Neural cell (in vitro differentiated cells): ENCODE results near the gene MCTP2. TPM values are rescaled to one million over a fixed set of nuclear protein-coding genes. Genes with fewer than 3 reads are reported as not detected.
"Not testable (repeated sequence)": the region's sequence is repeated elsewhere in the genome, so short reads cannot be mapped to it uniquely, and the experiment has no call there.

Experiments used
- H2AFZ ChIP-seq: fragments of 200-600, 300-800 bp; sonication (generic), shearing (Covaris generic); 2 replicates; pipeline ENCODE4 v1.6.0; 2014; ENCODE audit warnings: low read depth, mild to moderate bottlenecking, antibody characterized with exemption, low read length, moderate library complexity
- H3F3A ChIP-seq: fragments of 200-600 bp; shearing (Covaris generic); 2 replicates; pipeline ENCODE4 v1.6.1; 2016; ENCODE audit warnings: mild to moderate bottlenecking, moderate library complexity, mixed read lengths, antibody characterized with exemption, low read length; ENCODE audit not compliant: insufficient read depth, poor library complexity, severe bottlenecking
- H3K27ac ChIP-seq: fragments of 200-600, 300-800 bp; sonication (generic), shearing (Covaris generic); 2 replicates; pipeline ENCODE4 v1.5.1; 2014; ENCODE audit warnings: mild to moderate bottlenecking, low read length, moderate library complexity
- H3K27me3 ChIP-seq: fragments of 300-800, 200-600 bp; sonication (generic), shearing (Covaris generic); 2 replicates; pipeline ENCODE4 v1.6.0; 2014; ENCODE audit warnings: mild to moderate bottlenecking, low read depth, low read length, moderate library complexity; ENCODE audit not compliant: insufficient read depth
- H3K36me3 ChIP-seq: fragments of 300-800, 200-600 bp; sonication (generic), shearing (Covaris generic); 2 replicates; pipeline ENCODE4 v1.5.1; 2014; ENCODE audit warnings: mild to moderate bottlenecking, antibody characterized with exemption, low read length, moderate library complexity; ENCODE audit not compliant: insufficient read depth
- H3K4me2 ChIP-seq: fragments of 300-800, 200-600 bp; sonication (generic), shearing (Covaris generic); 2 replicates; pipeline ENCODE4 v1.6.0; 2014; ENCODE audit warnings: mild to moderate bottlenecking, low read length
- H3K4me3 ChIP-seq: fragments of 300-800, 200-600 bp; sonication (generic), shearing (Covaris generic); 2 replicates; pipeline ENCODE4 v1.5.1; 2014; ENCODE audit warnings: mild to moderate bottlenecking, low read length, moderate library complexity
- H3K79me2 ChIP-seq: fragments of 200-600 bp; shearing (Covaris generic); replicated peaks from 2 replicates; pipeline ENCODE4 v1.6.0; 2014; ENCODE audit warnings: mild to moderate bottlenecking, low read length, moderate library complexity; ENCODE audit not compliant: insufficient read depth
- H3K9ac ChIP-seq: fragments of 300-800, 200-600 bp; sonication (generic), shearing (Covaris generic); 2 replicates; pipeline ENCODE4 v1.6.1; 2016; ENCODE audit warnings: mild to moderate bottlenecking, low read length, mixed read lengths
- H3K9me2 ChIP-seq: fragments of 200-600 bp; shearing (Covaris generic); 2 replicates; pipeline ENCODE4 v1.6.1; 2016; ENCODE audit warnings: mild to moderate bottlenecking, low read length, mixed read lengths; ENCODE audit not compliant: insufficient read depth
- H3K9me3 ChIP-seq: fragments of 200-600, 300-800 bp; sonication (generic), shearing (Covaris generic); 2 replicates; pipeline ENCODE4 v1.6.1; 2016; ENCODE audit warnings: mild to moderate bottlenecking, mixed run types, low read length, moderate library complexity, mixed read lengths
- H4K20me1 ChIP-seq: fragments of 200-600 bp; shearing (Covaris generic); 2 replicates; pipeline ENCODE4 v1.6.1; 2016; ENCODE audit warnings: mild to moderate bottlenecking, mixed run types; ENCODE audit not compliant: insufficient read depth
- EP300 ChIP-seq: fragments of 450-650 bp; conservative IDR thresholded peaks from 2 replicates; pipeline ENCODE4 v1.6.1; 2014; ENCODE audit warnings: antibody characterized with exemption, mild to moderate bottlenecking, moderate library complexity; ENCODE audit not compliant: poor library complexity, severe bottlenecking
- EZH2 ChIP-seq: fragments of 200-600, 300-800 bp; shearing (Covaris generic), sonication (generic); IDR thresholded peaks from 2 replicates; pipeline ENCODE4 v1.6.1; 2014; ENCODE audit warnings: antibody characterized with exemption, low read length, borderline replicate concordance, mild to moderate bottlenecking; ENCODE audit not compliant: insufficient read depth, poor library complexity, severe bottlenecking
- MXI1 ChIP-seq: fragments of 450-650 bp; conservative IDR thresholded peaks from 2 replicates; pipeline ENCODE4 v1.6.1; 2014; ENCODE audit warnings: antibody characterized with exemption, mild to moderate bottlenecking; ENCODE audit not compliant: poor library complexity, severe bottlenecking
- POLR2AphosphoS5 ChIP-seq: IDR thresholded peaks from 2 replicates; pipeline ENCODE4 v1.6.1; 2012
- RAD21 ChIP-seq: fragments of 450-650 bp; conservative IDR thresholded peaks from 2 replicates; pipeline ENCODE4 v1.6.1; 2014; ENCODE audit warnings: antibody characterized with exemption, mild to moderate bottlenecking, moderate library complexity
- SMC3 ChIP-seq: fragments of 450-650 bp; conservative IDR thresholded peaks from 2 replicates; pipeline ENCODE4 v1.6.1; 2014; ENCODE audit warnings: antibody characterized with exemption, mild to moderate bottlenecking, moderate library complexity; ENCODE audit not compliant: poor library complexity
- TAF1 ChIP-seq: IDR thresholded peaks from 2 replicates; pipeline ENCODE4 v1.6.1; 2012; ENCODE audit warnings: low read depth
- polyA plus RNA-seq: library from polyadenylated mRNA; depleted of rRNA; stranded (reverse); fragments of >200 nt; gene quantifications from 2 replicates; pipeline ENCODE4 v1.2.3, GENCODE V29; 2014
- TF ChIP-seq, protein P1 (sequence below): fragments of 450-650 bp; IDR thresholded peaks from 2 replicates; pipeline ENCODE4 v1.5.1; 2014; ENCODE audit warnings: antibody characterized with exemption, mild to moderate bottlenecking, moderate library complexity; ENCODE audit not compliant: poor library complexity, severe bottlenecking
- TF ChIP-seq, protein P2 (sequence below): IDR thresholded peaks from 2 replicates; pipeline ENCODE4 v1.6.1; 2012; ENCODE audit warnings: borderline replicate concordance

Gene MCTP2
- polyA plus RNA-seq, 1 donor from 2014 or later, result not detected

DNA sequence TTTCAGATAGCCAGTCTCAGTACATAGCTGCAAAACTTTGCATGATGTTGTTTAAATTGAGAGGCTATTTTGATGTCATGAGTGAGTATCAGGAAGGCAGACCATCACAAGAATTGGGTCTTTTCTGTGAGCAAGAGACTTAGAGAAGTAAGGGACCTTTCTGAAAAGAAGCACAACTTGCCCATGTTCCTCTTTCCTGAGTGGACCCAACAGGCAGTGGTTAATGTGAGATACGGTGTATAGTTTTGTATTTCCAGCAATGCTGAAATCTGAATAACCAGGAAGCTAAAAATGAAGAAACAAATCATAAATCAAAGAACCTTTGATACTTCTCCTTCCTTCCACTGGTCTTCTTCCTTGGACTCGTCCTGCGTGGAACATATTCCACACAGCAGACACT lies 25.1 kb downstream of the MCTP2 start:
- Histone ChIP-seq H4K20me1 (no peaks in the 10 kb centered on the region), H3K4me2 (no peak overlapping the region)

DNA sequence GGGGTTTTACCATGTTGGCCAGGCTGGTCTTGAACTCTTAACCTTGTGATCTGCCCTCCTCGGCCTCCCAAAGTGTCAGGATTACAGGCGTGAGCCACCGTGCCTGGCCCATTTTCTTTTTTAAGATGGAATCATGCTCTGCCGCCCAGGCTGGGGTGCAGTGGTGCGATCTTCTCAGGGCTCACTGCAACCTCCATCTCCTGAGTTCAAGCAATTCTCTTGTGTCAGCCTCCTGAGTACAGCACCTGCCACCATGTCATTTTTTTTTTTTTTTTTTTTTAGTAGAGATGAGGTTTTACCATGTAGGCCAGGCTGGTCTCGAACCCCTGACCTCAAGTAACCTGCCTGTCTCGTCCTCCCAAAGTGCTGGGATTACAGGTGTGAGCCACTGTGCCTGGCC lies 26.4 kb downstream of the MCTP2 start:
- not testable (repeated sequence) for H3K79me2 ChIP-seq, H3K27me3 ChIP-seq, H3K4me3 ChIP-seq, H3F3A ChIP-seq, H3K9me2 ChIP-seq, H2AFZ ChIP-seq, H4K20me1 ChIP-seq, H3K9me3 ChIP-seq, H3K4me2 ChIP-seq, H3K9ac ChIP-seq, H3K36me3 ChIP-seq, H3K27ac ChIP-seq

More for the DNA sequence above, 25.1 kb downstream of the MCTP2 start:
- no peaks in the 10 kb centered on the region for H3K9me2 ChIP-seq
- no peak overlapping the region for H3K27ac ChIP-seq
- no peak overlapping the region for H2AFZ ChIP-seq
- no peaks in the 10 kb centered on the region for H3K36me3 ChIP-seq
- H3F3A ChIP-seq, result no peaks in the 10 kb centered on the region
- no peaks in the 10 kb centered on the region for H3K27me3 ChIP-seq
- H3K4me3 ChIP-seq, result no peak overlapping the region
- H3K79me2 ChIP-seq, result no peaks in the 10 kb centered on the region
- no peak overlapping the region for H3K9ac ChIP-seq
- H3K9me3 ChIP-seq, result no peaks in the 10 kb centered on the region
- no peak for TF ChIP-seq TAF1
- no peak for TF ChIP-seq EZH2
- TF ChIP-seq, protein P1, sequence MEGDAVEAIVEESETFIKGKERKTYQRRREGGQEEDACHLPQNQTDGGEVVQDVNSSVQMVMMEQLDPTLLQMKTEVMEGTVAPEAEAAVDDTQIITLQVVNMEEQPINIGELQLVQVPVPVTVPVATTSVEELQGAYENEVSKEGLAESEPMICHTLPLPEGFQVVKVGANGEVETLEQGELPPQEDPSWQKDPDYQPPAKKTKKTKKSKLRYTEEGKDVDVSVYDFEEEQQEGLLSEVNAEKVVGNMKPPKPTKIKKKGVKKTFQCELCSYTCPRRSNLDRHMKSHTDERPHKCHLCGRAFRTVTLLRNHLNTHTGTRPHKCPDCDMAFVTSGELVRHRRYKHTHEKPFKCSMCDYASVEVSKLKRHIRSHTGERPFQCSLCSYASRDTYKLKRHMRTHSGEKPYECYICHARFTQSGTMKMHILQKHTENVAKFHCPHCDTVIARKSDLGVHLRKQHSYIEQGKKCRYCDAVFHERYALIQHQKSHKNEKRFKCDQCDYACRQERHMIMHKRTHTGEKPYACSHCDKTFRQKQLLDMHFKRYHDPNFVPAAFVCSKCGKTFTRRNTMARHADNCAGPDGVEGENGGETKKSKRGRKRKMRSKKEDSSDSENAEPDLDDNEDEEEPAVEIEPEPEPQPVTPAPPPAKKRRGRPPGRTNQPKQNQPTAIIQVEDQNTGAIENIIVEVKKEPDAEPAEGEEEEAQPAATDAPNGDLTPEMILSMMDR, result no peak

DNA sequence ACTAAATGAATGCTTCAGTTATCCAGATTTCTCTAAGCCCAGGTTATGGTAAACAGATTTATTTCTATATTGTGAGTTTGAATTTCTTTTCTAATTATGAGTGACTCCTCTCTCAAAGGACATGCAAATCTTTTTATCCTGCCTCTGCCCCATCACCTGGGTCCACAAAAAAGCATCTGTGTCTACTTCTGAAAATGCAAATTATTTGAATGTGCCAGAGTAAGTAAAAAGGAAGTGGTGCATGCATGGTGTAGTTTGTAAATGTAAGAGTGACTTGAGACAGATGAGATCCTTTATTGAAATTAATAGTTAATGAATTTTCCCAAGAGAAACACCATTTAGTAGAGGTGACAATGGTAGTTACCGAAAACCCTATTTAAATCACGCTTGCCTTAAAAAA lies 26.9 kb downstream of the MCTP2 start:
- Histone ChIP-seq H3K36me3 (no peaks in the 10 kb centered on the region), H3K4me3 (no peak overlapping the region), H3K9me3 (no peaks in the 10 kb centered on the region), H3K9me2 (no peaks in the 10 kb centered on the region), H3K4me2 (no peak overlapping the region), H3K79me2 (no peaks in the 10 kb centered on the region), H3K9ac (no peak overlapping the region), H2AFZ (no peak overlapping the region), H3K27ac (no peak overlapping the region), H4K20me1 (no peaks in the 10 kb centered on the region), H3K27me3 (no peaks in the 10 kb centered on the region), H3F3A (no peaks in the 10 kb centered on the region)
- TF ChIP-seq, protein P2, sequence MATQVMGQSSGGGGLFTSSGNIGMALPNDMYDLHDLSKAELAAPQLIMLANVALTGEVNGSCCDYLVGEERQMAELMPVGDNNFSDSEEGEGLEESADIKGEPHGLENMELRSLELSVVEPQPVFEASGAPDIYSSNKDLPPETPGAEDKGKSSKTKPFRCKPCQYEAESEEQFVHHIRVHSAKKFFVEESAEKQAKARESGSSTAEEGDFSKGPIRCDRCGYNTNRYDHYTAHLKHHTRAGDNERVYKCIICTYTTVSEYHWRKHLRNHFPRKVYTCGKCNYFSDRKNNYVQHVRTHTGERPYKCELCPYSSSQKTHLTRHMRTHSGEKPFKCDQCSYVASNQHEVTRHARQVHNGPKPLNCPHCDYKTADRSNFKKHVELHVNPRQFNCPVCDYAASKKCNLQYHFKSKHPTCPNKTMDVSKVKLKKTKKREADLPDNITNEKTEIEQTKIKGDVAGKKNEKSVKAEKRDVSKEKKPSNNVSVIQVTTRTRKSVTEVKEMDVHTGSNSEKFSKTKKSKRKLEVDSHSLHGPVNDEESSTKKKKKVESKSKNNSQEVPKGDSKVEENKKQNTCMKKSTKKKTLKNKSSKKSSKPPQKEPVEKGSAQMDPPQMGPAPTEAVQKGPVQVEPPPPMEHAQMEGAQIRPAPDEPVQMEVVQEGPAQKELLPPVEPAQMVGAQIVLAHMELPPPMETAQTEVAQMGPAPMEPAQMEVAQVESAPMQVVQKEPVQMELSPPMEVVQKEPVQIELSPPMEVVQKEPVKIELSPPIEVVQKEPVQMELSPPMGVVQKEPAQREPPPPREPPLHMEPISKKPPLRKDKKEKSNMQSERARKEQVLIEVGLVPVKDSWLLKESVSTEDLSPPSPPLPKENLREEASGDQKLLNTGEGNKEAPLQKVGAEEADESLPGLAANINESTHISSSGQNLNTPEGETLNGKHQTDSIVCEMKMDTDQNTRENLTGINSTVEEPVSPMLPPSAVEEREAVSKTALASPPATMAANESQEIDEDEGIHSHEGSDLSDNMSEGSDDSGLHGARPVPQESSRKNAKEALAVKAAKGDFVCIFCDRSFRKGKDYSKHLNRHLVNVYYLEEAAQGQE, result no peak
- TF ChIP-seq RAD21 (no peak), SMC3 (no peak), MXI1 (no peak), EZH2 (no peak), POLR2AphosphoS5 (no peak), EP300 (no peak), TAF1 (no peak)
- TF ChIP-seq, protein P1, result no peak
